ENCODE data around the gene ALOX5AP. TPM values are rescaled to one million over a fixed set of nuclear protein-coding genes. Genes with fewer than 3 reads are reported as not detected.

Gene ALOX5AP
- total and polyA plus RNA-seq, 10 of the 15 experiments (the other 5 are each of a cell fraction or from before 2014, with no cell fraction given) = 45.9 to 426 (median 109) TPM

- ChIA-PET CTCF (interaction anchor here (0.6 to 2.1 kb wide), 13 partner anchors 17 to 622 kb away, joined by 3 to 7 read pairs (median 3); no protein-coding TSS in a partner anchor), POLR2A (interaction anchor here (1.0 to 1.6 kb wide), 7 partner anchors 17 to 366 kb away, joined by 3 to 7 read pairs (median 3); no protein-coding TSS in a partner anchor), SMC1A (ENCODE audit: uncharacterized antibody, unreplicated experiment) (interaction anchor here (1.0 to 6.4 kb wide), 17 partner anchors 9 to 165 kb away, joined by 3 to 51 read pairs (median 4); no protein-coding TSS in a partner anchor), RAD21 (ENCODE audit: unreplicated experiment) (interaction anchor here (1.5 to 6.6 kb wide), 7 partner anchors 9 to 605 kb away, joined by 4 to 66 read pairs (median 7); no protein-coding TSS in a partner anchor)
- Histone ChIP-seq H3K36me3 (ENCODE audit: control insufficient read depth in 2 of 2, insufficient read depth in 2 of 2, low read length in 1 of 2) (no peaks in the 10 kb centered on the region), H3K4me1 (ENCODE audit: control insufficient read depth, insufficient read depth, low read length) (peaks cover 54% of the 10 kb centered on the region), H3K4me3 (peak overlapping the region; percentile 56; the same call in 1 of the 2 replicates), H4K20me1 (ENCODE audit: control insufficient read depth, insufficient read depth) (no peaks in the 10 kb centered on the region), H3K4me2 (ENCODE audit: control insufficient read depth, insufficient read depth) (peak overlapping the region; percentile 66), H3K79me2 (ENCODE audit: control insufficient read depth, insufficient read depth, low read length) (peaks cover 2% of the 10 kb centered on the region), H3K9me3 (replicated peaks; ENCODE audit: control insufficient read depth, insufficient read depth, low read length) (no peaks in the 10 kb centered on the region), H3K27ac (ENCODE audit: control insufficient read depth, insufficient read depth) (peak overlapping the region; percentile 36), H3K9ac (ENCODE audit: control insufficient read depth, insufficient read depth, low read length) (no peak overlapping the region; the same call in 1 of the 2 replicates), H2AFZ (ENCODE audit: control insufficient read depth, low read depth, low read length) (peak overlapping the region; percentile 1), H3K27me3 (replicated peaks in 1 of 2; ENCODE audit: control insufficient read depth in 2 of 2, insufficient read depth in 2 of 2, low read length in 1 of 2) (no peaks in the 10 kb centered on the region)
- intact Hi-C loops (cut with micrococcal nuclease; ENCODE audit: unreplicated experiment) (no loop called here), in situ Hi-C loops (cut with MboI) (no loop called here)
- 40% methylated on average over 3 of the region's 3 CpGs for WGBS (ENCODE audit: insufficient coverage, insufficient replicate concordance, low lambda C conversion rate, missing lambda C conversion rate)
- ATAC-seq (peak; percentile 34), FAIRE-seq (no peak), DNase-seq (ENCODE audit: low read depth, low spot score) (no peak)
- no TSS peak for BruUV-seq (replicated peaks)
- TF ChIP-seq IRF4 (IDR thresholded peaks at IDR 0.05; ENCODE audit: low read depth, low read length) (no peak), TCF3 (IDR thresholded peaks at IDR 0.05; ENCODE audit: borderline replicate concordance, insufficient read depth, low read depth, low read length) (no peak), SP1 (IDR thresholded peaks at IDR 0.05; ENCODE audit: low read depth, low read length) (no peak), SREBF2 (IDR thresholded peaks at IDR 0.05; ENCODE audit: low read length) (no peak), SMC3 (IDR thresholded peaks at IDR 0.05; ENCODE audit: borderline replicate concordance, low read length) (no peak), MYC (IDR thresholded peaks at IDR 0.05; ENCODE audit: insufficient read depth, insufficient read length, insufficient replicate concordance, low read length, severe bottlenecking) (no peak), CREM (IDR thresholded peaks at IDR 0.05; ENCODE audit: low read depth) (no peak), IKZF2 (IDR thresholded peaks at IDR 0.05) (0 out of 4 replicates have a peak, but pooled peaks of 1 of the 2 experiments have one; percentile 34), PAX5 (IDR thresholded peaks at IDR 0.05; ENCODE audit: borderline replicate concordance, low read depth, low read length) (no peak), USF1 (IDR thresholded peaks at IDR 0.05; ENCODE audit: borderline replicate concordance, extremely low read length, insufficient read depth, low read depth, low read length) (no peak), HDAC2 (IDR thresholded peaks at IDR 0.05) (no peak), EED (IDR thresholded peaks at IDR 0.05; ENCODE audit: low read depth) (peak; percentile 59), RUNX3 (IDR thresholded peaks at IDR 0.05; ENCODE audit: low read length) (peak; percentile 95), NBN (IDR thresholded peaks at IDR 0.05) (no peak), IKZF1 (conservative IDR thresholded peaks at IDR 0.05) (peak; percentile 59), CEBPB (IDR thresholded peaks at IDR 0.05; ENCODE audit: borderline replicate concordance in 1 of 2, low read depth in 2 of 2, low read length in 2 of 2) (no peak)
- TF ChIP-seq, protein P1, sequence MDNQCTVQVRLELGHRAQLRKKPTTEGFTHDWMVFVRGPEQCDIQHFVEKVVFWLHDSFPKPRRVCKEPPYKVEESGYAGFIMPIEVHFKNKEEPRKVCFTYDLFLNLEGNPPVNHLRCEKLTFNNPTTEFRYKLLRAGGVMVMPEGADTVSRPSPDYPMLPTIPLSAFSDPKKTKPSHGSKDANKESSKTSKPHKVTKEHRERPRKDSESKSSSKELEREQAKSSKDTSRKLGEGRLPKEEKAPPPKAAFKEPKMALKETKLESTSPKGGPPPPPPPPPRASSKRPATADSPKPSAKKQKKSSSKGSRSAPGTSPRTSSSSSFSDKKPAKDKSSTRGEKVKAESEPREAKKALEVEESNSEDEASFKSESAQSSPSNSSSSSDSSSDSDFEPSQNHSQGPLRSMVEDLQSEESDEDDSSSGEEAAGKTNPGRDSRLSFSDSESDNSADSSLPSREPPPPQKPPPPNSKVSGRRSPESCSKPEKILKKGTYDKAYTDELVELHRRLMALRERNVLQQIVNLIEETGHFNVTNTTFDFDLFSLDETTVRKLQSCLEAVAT (IDR thresholded peaks at IDR 0.05) = no peak
- TF ChIP-seq, protein P2, sequence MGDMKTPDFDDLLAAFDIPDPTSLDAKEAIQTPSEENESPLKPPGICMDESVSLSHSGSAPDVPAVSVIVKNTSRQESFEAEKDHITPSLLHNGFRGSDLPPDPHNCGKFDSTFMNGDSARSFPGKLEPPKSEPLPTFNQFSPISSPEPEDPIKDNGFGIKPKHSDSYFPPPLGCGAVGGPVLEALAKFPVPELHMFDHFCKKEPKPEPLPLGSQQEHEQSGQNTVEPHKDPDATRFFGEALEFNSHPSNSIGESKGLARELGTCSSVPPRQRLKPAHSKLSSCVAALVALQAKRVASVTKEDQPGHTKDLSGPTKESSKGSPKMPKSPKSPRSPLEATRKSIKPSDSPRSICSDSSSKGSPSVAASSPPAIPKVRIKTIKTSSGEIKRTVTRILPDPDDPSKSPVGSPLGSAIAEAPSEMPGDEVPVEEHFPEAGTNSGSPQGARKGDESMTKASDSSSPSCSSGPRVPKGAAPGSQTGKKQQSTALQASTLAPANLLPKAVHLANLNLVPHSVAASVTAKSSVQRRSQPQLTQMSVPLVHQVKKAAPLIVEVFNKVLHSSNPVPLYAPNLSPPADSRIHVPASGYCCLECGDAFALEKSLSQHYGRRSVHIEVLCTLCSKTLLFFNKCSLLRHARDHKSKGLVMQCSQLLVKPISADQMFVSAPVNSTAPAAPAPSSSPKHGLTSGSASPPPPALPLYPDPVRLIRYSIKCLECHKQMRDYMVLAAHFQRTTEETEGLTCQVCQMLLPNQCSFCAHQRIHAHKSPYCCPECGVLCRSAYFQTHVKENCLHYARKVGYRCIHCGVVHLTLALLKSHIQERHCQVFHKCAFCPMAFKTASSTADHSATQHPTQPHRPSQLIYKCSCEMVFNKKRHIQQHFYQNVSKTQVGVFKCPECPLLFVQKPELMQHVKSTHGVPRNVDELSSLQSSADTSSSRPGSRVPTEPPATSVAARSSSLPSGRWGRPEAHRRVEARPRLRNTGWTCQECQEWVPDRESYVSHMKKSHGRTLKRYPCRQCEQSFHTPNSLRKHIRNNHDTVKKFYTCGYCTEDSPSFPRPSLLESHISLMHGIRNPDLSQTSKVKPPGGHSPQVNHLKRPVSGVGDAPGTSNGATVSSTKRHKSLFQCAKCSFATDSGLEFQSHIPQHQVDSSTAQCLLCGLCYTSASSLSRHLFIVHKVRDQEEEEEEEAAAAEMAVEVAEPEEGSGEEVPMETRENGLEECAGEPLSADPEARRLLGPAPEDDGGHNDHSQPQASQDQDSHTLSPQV (IDR thresholded peaks at IDR 0.05) = no peak
These were observed 2.4 kb downstream of the ALOX5AP start for GRCh38 chr13:30737511-30738337.

All from GM12878 (cell line).